Measurements from ENCODE around the gene SELENOM. TPM values are rescaled to one million over a fixed set of nuclear protein-coding genes. Genes with fewer than 3 reads are reported as not detected.

Gene SELENOM
- total RNA-seq, 4 donors from 2014 or later = 37.4 to 72.1 (median 56.0) TPM

- DNase-seq (ENCODE audit: low spot score in 2 of 2) = no peak
Observed at GRCh38 chr22:31139066-31139465, 31.7 kb upstream of the SELENOM start.

GRCh38 chr22:31138126-31138525 lies 30.8 kb upstream of the SELENOM start:
- 60% methylated on average over 2 of the region's 10 CpGs for WGBS
- no peaks in the 10 kb centered on the region for H3K9me3 ChIP-seq
- peaks cover 31% of the 10 kb centered on the region for H3K4me1 ChIP-seq
- no peak for DNase-seq (ENCODE audit: low spot score in 2 of 2)
- no peaks in the 10 kb centered on the region for H3K36me3 ChIP-seq
- H3K27me3 ChIP-seq = peaks cover 18% of the 10 kb centered on the region
- H3K27ac ChIP-seq = no peak overlapping the region
- no peak overlapping the region for H3K4me3 ChIP-seq
- TF ChIP-seq, protein P1, sequence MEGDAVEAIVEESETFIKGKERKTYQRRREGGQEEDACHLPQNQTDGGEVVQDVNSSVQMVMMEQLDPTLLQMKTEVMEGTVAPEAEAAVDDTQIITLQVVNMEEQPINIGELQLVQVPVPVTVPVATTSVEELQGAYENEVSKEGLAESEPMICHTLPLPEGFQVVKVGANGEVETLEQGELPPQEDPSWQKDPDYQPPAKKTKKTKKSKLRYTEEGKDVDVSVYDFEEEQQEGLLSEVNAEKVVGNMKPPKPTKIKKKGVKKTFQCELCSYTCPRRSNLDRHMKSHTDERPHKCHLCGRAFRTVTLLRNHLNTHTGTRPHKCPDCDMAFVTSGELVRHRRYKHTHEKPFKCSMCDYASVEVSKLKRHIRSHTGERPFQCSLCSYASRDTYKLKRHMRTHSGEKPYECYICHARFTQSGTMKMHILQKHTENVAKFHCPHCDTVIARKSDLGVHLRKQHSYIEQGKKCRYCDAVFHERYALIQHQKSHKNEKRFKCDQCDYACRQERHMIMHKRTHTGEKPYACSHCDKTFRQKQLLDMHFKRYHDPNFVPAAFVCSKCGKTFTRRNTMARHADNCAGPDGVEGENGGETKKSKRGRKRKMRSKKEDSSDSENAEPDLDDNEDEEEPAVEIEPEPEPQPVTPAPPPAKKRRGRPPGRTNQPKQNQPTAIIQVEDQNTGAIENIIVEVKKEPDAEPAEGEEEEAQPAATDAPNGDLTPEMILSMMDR (IDR thresholded peaks at IDR 0.05) = no peak
- no peak for TF ChIP-seq POLR2A (IDR thresholded peaks at IDR 0.05)
- no peak for TF ChIP-seq POLR2AphosphoS5 (IDR thresholded peaks at IDR 0.05)

More at GRCh38 chr22:31139066-31139465, 31.7 kb upstream of the SELENOM start:
- TF ChIP-seq EP300 (IDR thresholded peaks at IDR 0.05) (no peak), POLR2AphosphoS5 (IDR thresholded peaks at IDR 0.05) (no peak), POLR2A (IDR thresholded peaks at IDR 0.05) (no peak)
- TF ChIP-seq, protein P1 (IDR thresholded peaks at IDR 0.05) = no peak
- peaks cover 18% of the 10 kb centered on the region for H3K27me3 ChIP-seq
- no peaks in the 10 kb centered on the region for H3K9me3 ChIP-seq
- no peaks in the 10 kb centered on the region for H3K36me3 ChIP-seq
- peaks cover 34% of the 10 kb centered on the region for H3K4me1 ChIP-seq
- no peak overlapping the region for H3K4me3 ChIP-seq
- WGBS = 53% methylated on average over 3 of the region's 3 CpGs
- H3K27ac ChIP-seq = no peak overlapping the region

DNA sequence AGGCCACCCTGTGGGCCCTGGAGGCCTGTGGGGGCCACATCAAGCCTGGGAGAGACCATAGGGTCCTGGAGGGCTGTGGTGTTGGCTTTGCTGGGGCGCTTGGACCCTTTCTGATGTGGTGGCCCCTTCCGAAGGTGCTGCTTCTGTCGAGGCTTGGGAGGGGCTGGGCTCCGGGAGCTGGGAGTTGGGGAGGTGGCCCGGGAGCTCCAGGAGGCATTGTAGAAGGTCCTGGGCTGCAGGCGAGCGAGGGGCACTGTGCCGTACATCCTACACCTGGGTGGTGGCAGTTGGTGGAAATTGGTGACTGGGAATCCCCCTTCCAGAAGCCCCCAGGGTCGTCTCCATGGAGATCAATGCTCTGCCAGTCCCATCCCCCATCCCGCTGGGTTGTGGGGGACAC lies 30.4 kb upstream of the SELENOM start:
- TF ChIP-seq POLR2A (IDR thresholded peaks at IDR 0.05) (no peak), POLR2AphosphoS5 (IDR thresholded peaks at IDR 0.05) (no peak), EP300 (IDR thresholded peaks at IDR 0.05) (no peak)
- TF ChIP-seq, protein P1 (IDR thresholded peaks at IDR 0.05) = no peak
- H3K9me3 ChIP-seq = no peaks in the 10 kb centered on the region
- H3K27me3 ChIP-seq = peaks cover 18% of the 10 kb centered on the region
- 100% methylated on average over 1 of the region's 10 CpGs for WGBS
- H3K4me1 ChIP-seq = peaks cover 27% of the 10 kb centered on the region
- DNase-seq (ENCODE audit: low spot score in 2 of 2) = no peak
- no peak overlapping the region for H3K27ac ChIP-seq
- H3K36me3 ChIP-seq = no peaks in the 10 kb centered on the region
- H3K4me3 ChIP-seq = no peak overlapping the region

GRCh38 chr22:31136711-31137110 lies 29.3 kb upstream of the SELENOM start:
- Histone ChIP-seq H3K4me3 (no peak overlapping the region), H3K4me1 (peaks cover 20% of the 10 kb centered on the region), H3K36me3 (no peaks in the 10 kb centered on the region), H3K27ac (no peak overlapping the region), H3K9me3 (no peaks in the 10 kb centered on the region), H3K27me3 (peaks cover 18% of the 10 kb centered on the region)
- no peak for TF ChIP-seq EP300 (IDR thresholded peaks at IDR 0.05)
- TF ChIP-seq, protein P1 (IDR thresholded peaks at IDR 0.05) = no peak
- no peak for TF ChIP-seq POLR2AphosphoS5 (IDR thresholded peaks at IDR 0.05)
- no peak for TF ChIP-seq POLR2A (IDR thresholded peaks at IDR 0.05)
- 97% methylated on average over 8 of the region's 16 CpGs for WGBS
- no peak for DNase-seq (ENCODE audit: low spot score in 2 of 2)

DNA sequence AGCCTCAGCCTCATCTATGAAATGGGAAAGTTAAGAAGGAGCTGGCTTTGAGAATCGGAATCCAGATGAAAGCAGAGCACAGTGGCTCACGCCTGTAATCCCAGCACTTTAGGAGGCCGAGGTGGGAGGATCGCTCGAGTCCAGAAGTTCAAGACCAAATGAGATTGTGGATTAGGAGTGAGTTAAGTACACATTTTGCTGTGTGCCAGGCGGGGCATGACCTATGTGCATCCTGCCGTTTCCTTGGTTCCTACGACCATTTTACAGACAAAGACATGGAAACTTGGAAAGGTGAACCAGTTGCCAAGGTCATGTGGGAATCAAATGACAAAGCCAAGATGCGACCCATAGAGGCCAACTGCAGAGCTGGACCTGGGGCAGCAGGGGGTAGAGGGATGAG lies 28.8 kb upstream of the SELENOM start:
- H3K4me3 ChIP-seq = no peak overlapping the region
- TF ChIP-seq POLR2AphosphoS5 (IDR thresholded peaks at IDR 0.05) (no peak), POLR2A (IDR thresholded peaks at IDR 0.05) (no peak), EP300 (IDR thresholded peaks at IDR 0.05) (no peak)
- TF ChIP-seq, protein P1 (IDR thresholded peaks at IDR 0.05) = no peak
- H3K9me3 ChIP-seq = no peaks in the 10 kb centered on the region
- no peaks in the 10 kb centered on the region for H3K36me3 ChIP-seq
- peaks cover 18% of the 10 kb centered on the region for H3K27me3 ChIP-seq
- H3K4me1 ChIP-seq = peaks cover 17% of the 10 kb centered on the region
- H3K27ac ChIP-seq = no peak overlapping the region
- DNase-seq (ENCODE audit: low spot score in 2 of 2) = no peak
- 87% methylated on average over 9 of the region's 9 CpGs for WGBS
